ENCODE data around the gene TMEM131.

- TF ChIP-seq, protein P1, sequence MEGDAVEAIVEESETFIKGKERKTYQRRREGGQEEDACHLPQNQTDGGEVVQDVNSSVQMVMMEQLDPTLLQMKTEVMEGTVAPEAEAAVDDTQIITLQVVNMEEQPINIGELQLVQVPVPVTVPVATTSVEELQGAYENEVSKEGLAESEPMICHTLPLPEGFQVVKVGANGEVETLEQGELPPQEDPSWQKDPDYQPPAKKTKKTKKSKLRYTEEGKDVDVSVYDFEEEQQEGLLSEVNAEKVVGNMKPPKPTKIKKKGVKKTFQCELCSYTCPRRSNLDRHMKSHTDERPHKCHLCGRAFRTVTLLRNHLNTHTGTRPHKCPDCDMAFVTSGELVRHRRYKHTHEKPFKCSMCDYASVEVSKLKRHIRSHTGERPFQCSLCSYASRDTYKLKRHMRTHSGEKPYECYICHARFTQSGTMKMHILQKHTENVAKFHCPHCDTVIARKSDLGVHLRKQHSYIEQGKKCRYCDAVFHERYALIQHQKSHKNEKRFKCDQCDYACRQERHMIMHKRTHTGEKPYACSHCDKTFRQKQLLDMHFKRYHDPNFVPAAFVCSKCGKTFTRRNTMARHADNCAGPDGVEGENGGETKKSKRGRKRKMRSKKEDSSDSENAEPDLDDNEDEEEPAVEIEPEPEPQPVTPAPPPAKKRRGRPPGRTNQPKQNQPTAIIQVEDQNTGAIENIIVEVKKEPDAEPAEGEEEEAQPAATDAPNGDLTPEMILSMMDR (IDR thresholded peaks at IDR 0.05): no peak
- TF ChIP-seq POLR2A (IDR thresholded peaks at IDR 0.05): no peak
These were observed 238.7 kb downstream of the TMEM131 start for GRCh38 chr2:97757062-97757461.

Data from heart left ventricle (tissue), 13 donors.